ENCODE measurements around the gene SLC66A2. TPM values are rescaled to one million over a fixed set of nuclear protein-coding genes. Genes with fewer than 3 reads are reported as not detected.

SLC66A2 gene
- total RNA-seq, 4 donors from 2014 or later: 93.5 to 193 (median 100) TPM

DNA sequence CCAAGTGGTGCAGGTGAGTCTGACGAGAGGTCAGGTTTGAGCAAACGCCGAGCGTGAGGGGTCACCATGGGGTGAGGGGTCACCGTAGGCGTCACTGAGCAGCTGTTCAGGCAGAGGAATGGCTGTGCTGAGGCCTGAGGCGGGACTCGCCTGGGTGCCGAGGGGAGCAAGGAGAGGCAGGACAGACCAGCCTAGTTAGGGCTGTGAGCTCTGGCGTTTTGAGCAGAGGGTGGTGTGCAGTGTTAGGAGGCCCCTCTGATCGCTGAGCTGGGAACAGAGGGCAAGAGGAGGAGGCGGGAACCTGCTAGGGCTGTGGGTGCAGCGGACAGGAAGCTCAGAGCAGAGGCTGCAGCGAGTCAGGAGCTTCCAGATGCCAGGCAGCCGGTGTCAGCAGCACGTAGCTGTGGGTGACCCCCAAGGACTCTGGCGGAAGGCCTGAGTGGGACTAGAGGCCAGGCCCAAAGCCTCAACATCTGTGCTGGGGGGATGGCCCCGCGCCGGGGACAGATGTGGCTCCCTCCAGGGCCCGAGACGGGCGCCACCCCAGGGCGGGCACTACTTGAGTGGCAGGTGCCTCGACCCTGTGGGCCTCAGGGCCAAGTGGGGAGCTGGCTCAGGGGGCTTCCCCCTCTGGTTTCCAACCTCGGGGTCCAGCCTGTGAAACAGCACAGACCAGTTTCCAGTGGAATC lies 98.0 kb downstream of the SLC66A2 start:
- Histone ChIP-seq H3K36me3 (no peaks in the 10 kb centered on the region), H3K27me3 (no peaks in the 10 kb centered on the region), H3K9me3 (no peaks in the 10 kb centered on the region), H3K4me1 (no peaks in the 10 kb centered on the region), H3K4me3 (replicated peaks in 1 of 3) (no peak overlapping the region), H3K27ac (no peak overlapping the region)
- DNase-seq: no peak
- 76 to 84% methylated on average over 14 to 24 of the region's 26 CpGs for WGBS, 2 donors
- intact Hi-C loops (cut with DNase I): no loop called here
- TF ChIP-seq, protein P1, sequence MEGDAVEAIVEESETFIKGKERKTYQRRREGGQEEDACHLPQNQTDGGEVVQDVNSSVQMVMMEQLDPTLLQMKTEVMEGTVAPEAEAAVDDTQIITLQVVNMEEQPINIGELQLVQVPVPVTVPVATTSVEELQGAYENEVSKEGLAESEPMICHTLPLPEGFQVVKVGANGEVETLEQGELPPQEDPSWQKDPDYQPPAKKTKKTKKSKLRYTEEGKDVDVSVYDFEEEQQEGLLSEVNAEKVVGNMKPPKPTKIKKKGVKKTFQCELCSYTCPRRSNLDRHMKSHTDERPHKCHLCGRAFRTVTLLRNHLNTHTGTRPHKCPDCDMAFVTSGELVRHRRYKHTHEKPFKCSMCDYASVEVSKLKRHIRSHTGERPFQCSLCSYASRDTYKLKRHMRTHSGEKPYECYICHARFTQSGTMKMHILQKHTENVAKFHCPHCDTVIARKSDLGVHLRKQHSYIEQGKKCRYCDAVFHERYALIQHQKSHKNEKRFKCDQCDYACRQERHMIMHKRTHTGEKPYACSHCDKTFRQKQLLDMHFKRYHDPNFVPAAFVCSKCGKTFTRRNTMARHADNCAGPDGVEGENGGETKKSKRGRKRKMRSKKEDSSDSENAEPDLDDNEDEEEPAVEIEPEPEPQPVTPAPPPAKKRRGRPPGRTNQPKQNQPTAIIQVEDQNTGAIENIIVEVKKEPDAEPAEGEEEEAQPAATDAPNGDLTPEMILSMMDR (IDR thresholded peaks at IDR 0.05): no peak
- TF ChIP-seq POLR2A (IDR thresholded peaks at IDR 0.05): no peak

DNA sequence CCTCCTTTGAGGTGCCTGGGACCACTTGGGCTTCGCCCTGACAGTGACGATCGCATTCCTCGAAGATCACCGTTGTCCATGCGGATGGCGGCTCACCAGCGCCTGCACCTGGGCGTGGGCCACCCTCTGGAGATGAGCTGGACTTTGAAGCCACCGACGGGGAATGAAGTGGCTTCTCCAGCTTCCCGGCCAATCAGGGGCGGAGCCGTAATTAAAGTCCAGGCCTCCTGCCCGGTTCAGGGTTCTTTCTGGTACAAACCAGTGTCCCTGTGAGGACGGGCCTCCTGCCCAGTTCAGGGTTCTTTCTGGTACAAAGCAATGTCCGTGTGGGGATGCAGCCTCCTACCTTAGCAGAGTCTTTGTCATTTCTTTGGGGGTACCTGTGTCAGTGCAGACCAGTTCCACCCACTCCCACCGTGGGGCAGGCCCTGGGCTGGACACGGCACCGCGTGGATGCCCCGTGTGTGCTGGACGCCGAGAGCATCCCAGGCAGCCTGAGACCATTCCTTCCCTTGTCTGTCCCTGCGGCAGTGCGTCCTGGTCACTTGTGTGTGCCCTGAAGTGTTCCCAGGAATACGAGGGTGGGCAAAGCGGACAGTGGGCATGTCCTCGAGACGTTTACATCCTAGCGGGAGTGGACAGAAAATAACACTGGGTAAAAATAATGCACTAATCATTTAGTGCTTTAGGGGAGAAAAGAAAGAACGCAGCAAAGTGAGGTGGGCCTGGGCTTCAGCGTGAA lies 98.7 kb downstream of the SLC66A2 start:
- Histone ChIP-seq H3K36me3 (no peaks in the 10 kb centered on the region), H3K4me3 (replicated peaks in 1 of 3) (no peak overlapping the region), H3K27ac (no peak overlapping the region), H3K4me1 (no peaks in the 10 kb centered on the region), H3K9me3 (no peaks in the 10 kb centered on the region), H3K27me3 (no peaks in the 10 kb centered on the region)
- intact Hi-C loops (cut with DNase I): no loop called here
- no peak for DNase-seq
- WGBS, 2 donors: 88 to 91% methylated on average over 26 to 33 of the region's 33 CpGs
- TF ChIP-seq, protein P1 (IDR thresholded peaks at IDR 0.05): no peak
- no peak for TF ChIP-seq POLR2A (IDR thresholded peaks at IDR 0.05)

Other genes with a start within 250 kb of the SLC66A2 start
- under 1 TPM in 1 of 4 donors, not detected in 3; 0.22 TPM for gene KCNG2, start 153.7 kb downstream of the SLC66A2 start, total RNA-seq
- gene HSBP1L1, start 13.0 kb upstream of the SLC66A2 start, total RNA-seq: 10 to 100 TPM; 25.7 to 51.8 (median 39.6) TPM
- gene TXNL4A, start 36.9 kb upstream of the SLC66A2 start, total RNA-seq: 10 to 100 TPM; 22.9 to 37.4 (median 30.2) TPM
- 10 to 100 TPM; 23.5 to 36.5 (median 35.2) TPM for gene RBFA, start 82.8 kb upstream of the SLC66A2 start, total RNA-seq
- gene ADNP2, start 157.6 kb upstream of the SLC66A2 start, total RNA-seq: 10 to 100 TPM; 16.4 to 28.4 (median 17.8) TPM